Measurements from ENCODE around the gene APP. TPM values are rescaled to one million over a fixed set of nuclear protein-coding genes. Genes with fewer than 3 reads are reported as not detected.
A peak's percentile ranks its signal among the peaks of the same experiment; 100 is the strongest.

Gene APP
- total RNA-seq, 1 experiment from 2014 or later: 224 TPM

GRCh38 chr21:26148840-26149354 is 21.7 kb downstream of the APP start:
- ChIA-PET POLR2A (ENCODE audit: unreplicated experiment) (no interaction called here), CTCF (no interaction called here)
- Histone ChIP-seq H2AFZ (no peak overlapping the region), H3K9me3 (ENCODE audit: insufficient read depth, low read depth) (no peaks in the 10 kb centered on the region), H3K27ac (peak overlapping the region; percentile 30), H3K4me2 (no peak overlapping the region), H3K4me3 (no peak overlapping the region), H3K9me2 (ENCODE audit: insufficient read depth) (no peaks in the 10 kb centered on the region), H3F3A (ENCODE audit: insufficient read depth, low read depth) (no peaks in the 10 kb centered on the region), H3K4me1 (replicated peaks; ENCODE audit: insufficient read depth) (0 out of 2 replicates have a peak, but pooled peaks cover 13% of the 10 kb centered on the region), H3K36me3 (ENCODE audit: low read depth) (no peaks in the 10 kb centered on the region), H3K27me3 (ENCODE audit: insufficient read depth, low read depth) (no peaks in the 10 kb centered on the region), H3K79me2 (ENCODE audit: low read depth) (peaks cover 48% of the 10 kb centered on the region), H4K20me1 (ENCODE audit: insufficient read depth) (no peaks in the 10 kb centered on the region)
- no peak for DNase-seq
- intact Hi-C loops (cut with micrococcal nuclease; ENCODE audit: unreplicated experiment): no loop called here
- TF ChIP-seq CTCF (conservative IDR thresholded peaks at IDR 0.05) (no peak), EZH2 (IDR thresholded peaks at IDR 0.05; ENCODE audit: low read depth) (no peak)
- no TSS peak for BruUV-seq (replicated peaks)

DNA sequence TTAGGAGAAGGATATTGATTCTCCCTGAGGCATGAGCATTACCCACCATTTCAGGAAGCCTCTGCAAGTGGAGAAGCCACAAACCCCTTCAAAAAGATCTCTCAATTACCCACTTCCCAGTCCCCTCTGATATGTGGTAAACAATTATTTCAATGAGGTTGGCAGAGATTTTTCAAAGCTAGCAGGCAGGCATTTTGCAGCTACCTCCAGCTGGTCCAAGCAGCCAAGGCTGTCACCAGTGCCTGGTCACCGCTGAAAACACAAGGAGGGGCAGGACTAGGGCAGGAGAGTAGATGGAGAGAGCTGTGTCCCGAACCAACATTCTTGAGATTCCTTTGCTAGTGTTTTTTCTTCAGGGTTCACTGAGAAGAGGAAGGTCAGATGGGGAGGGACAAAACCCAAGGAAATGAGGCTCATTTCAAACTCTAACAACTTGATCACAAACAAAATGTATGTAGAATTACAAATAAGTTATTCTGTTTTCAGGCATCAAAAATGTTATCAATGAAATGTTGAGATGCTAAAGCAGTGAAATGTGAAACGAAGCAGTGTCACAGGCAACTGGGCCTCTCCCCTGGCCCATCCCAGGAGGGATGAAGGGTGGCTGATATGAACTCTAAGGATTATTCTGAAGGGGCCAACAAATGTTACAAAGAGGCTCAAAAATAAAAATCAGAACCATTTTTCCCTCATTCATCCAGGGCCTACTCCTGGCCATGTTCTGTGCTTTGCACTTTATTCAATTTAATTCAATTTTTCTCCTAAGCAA is 22.3 kb downstream of the APP start:
- H3K9me2 ChIP-seq (ENCODE audit: insufficient read depth): no peaks in the 10 kb centered on the region
- no peaks in the 10 kb centered on the region for H3F3A ChIP-seq (ENCODE audit: insufficient read depth, low read depth)
- CTCF ChIA-PET: no interaction called here
- DNase-seq: peak in 1 of 2 experiments; percentile 26
- H3K27me3 ChIP-seq (ENCODE audit: insufficient read depth, low read depth): no peaks in the 10 kb centered on the region
- no peak overlapping the region for H3K4me3 ChIP-seq
- H3K27ac ChIP-seq: peak overlapping the region; percentile 30
- no peaks in the 10 kb centered on the region for H4K20me1 ChIP-seq (ENCODE audit: insufficient read depth)
- POLR2A ChIA-PET (ENCODE audit: unreplicated experiment): interaction anchor here (0.7 kb wide), 1 partner anchor 218 kb away, joined by 25 read pairs; no protein-coding TSS in a partner anchor
- H3K4me2 ChIP-seq: no peak overlapping the region
- H3K36me3 ChIP-seq (ENCODE audit: low read depth): no peaks in the 10 kb centered on the region
- intact Hi-C loops (cut with micrococcal nuclease; ENCODE audit: unreplicated experiment): no loop called here
- no peak overlapping the region for H2AFZ ChIP-seq
- TF ChIP-seq EZH2 (IDR thresholded peaks at IDR 0.05; ENCODE audit: low read depth): no peak
- TF ChIP-seq CTCF (conservative IDR thresholded peaks at IDR 0.05): no peak
- H3K4me1 ChIP-seq (replicated peaks; ENCODE audit: insufficient read depth): 0 out of 2 replicates have a peak, but pooled peaks cover 13% of the 10 kb centered on the region
- H3K79me2 ChIP-seq (ENCODE audit: low read depth): peaks cover 46% of the 10 kb centered on the region
- BruUV-seq (replicated peaks): no TSS peak
- H3K9me3 ChIP-seq (ENCODE audit: insufficient read depth, low read depth): no peaks in the 10 kb centered on the region

- H3K4me3 ChIP-seq: no peak overlapping the region
- H2AFZ ChIP-seq: no peak overlapping the region
- DNase-seq: no peak
- H3K9me3 ChIP-seq (ENCODE audit: insufficient read depth, low read depth): no peaks in the 10 kb centered on the region
- no peak overlapping the region for H3K4me2 ChIP-seq
- H3K36me3 ChIP-seq (ENCODE audit: low read depth): no peaks in the 10 kb centered on the region
- TF ChIP-seq EZH2 (IDR thresholded peaks at IDR 0.05; ENCODE audit: low read depth): no peak
- no peak for TF ChIP-seq CTCF (conservative IDR thresholded peaks at IDR 0.05)
- CTCF ChIA-PET: no interaction called here
- H3K27ac ChIP-seq: no peak overlapping the region
- intact Hi-C loops (cut with micrococcal nuclease; ENCODE audit: unreplicated experiment): no loop called here
- no peaks in the 10 kb centered on the region for H3F3A ChIP-seq (ENCODE audit: insufficient read depth, low read depth)
- no peaks in the 10 kb centered on the region for H3K9me2 ChIP-seq (ENCODE audit: insufficient read depth)
- POLR2A ChIA-PET (ENCODE audit: unreplicated experiment): interaction anchor here (0.7 kb wide), 1 partner anchor 217 kb away, joined by 25 read pairs; no protein-coding TSS in a partner anchor
- H3K4me1 ChIP-seq (replicated peaks; ENCODE audit: insufficient read depth): 0 out of 2 replicates have a peak, but pooled peaks cover 13% of the 10 kb centered on the region
- H3K27me3 ChIP-seq (ENCODE audit: insufficient read depth, low read depth): no peaks in the 10 kb centered on the region
- no peaks in the 10 kb centered on the region for H4K20me1 ChIP-seq (ENCODE audit: insufficient read depth)
- BruUV-seq (replicated peaks): no TSS peak
- H3K79me2 ChIP-seq (ENCODE audit: low read depth): peaks cover 43% of the 10 kb centered on the region
Measured at GRCh38 chr21:26147535-26147934, 23.0 kb downstream of the APP start.

Measured in PC-9 (cell line).